Renal cortical epithelial cell (primary cell): ENCODE data around the gene INPP5J. TPM values are rescaled to one million over a fixed set of nuclear protein-coding genes. Genes with fewer than 3 reads are reported as not detected.
"Not testable (repeated sequence)": the region's sequence is repeated elsewhere in the genome, so short reads cannot be mapped to it uniquely, and the experiment has no call there.

Experiments used
- DNase-seq: peaks from one replicate; pipeline ENCODE4 v3.0.0-alpha.2; 2011; ENCODE audit warnings: low read depth
- total RNA-seq: library from RNA; depleted of rRNA; stranded (reverse); fragments of >200 nt; gene quantifications from 2 replicates; pipeline ENCODE4 v1.2.3, GENCODE V29; 2014

Gene INPP5J
- total RNA-seq, 1 donor from 2014 or later = 4.0 TPM

GRCh38 chr22:31150615-31151014 lies 27.8 kb downstream of the INPP5J start:
- no peak for DNase-seq

GRCh38 chr22:31151872-31152271 lies 29.1 kb downstream of the INPP5J start:
- DNase-seq = no peak

GRCh38 chr22:31153357-31153756 lies 30.6 kb downstream of the INPP5J start:
- DNase-seq = no peak

GRCh38 chr22:31154975-31155374 lies 32.2 kb downstream of the INPP5J start:
- no peak for DNase-seq

GRCh38 chr22:31155422-31155821 lies 32.7 kb downstream of the INPP5J start:
- DNase-seq = no peak

- DNase-seq = no peak
These were observed 37.7 kb downstream of the INPP5J start for GRCh38 chr22:31160328-31160978.

GRCh38 chr22:31161386-31161785 lies 38.6 kb downstream of the INPP5J start:
- no peak for DNase-seq

- DNase-seq = peak; percentile 47
These were observed 39.4 kb downstream of the INPP5J start for GRCh38 chr22:31162015-31162765.

- no peak for DNase-seq
These were observed 48.2 kb downstream of the INPP5J start for GRCh38 chr22:31170971-31171370.

- DNase-seq = not testable (repeated sequence)
These were observed 49.0 kb downstream of the INPP5J start for GRCh38 chr22:31171734-31172133.

GRCh38 chr22:31173386-31174145 lies 50.8 kb downstream of the INPP5J start:
- DNase-seq = peak; percentile 95

- no peak for DNase-seq
These were observed 54.2 kb downstream of the INPP5J start for GRCh38 chr22:31176923-31177322.

GRCh38 chr22:31177420-31178162 lies 54.8 kb downstream of the INPP5J start:
- peak; percentile 93 for DNase-seq

- no peak for DNase-seq
These were observed 56.1 kb downstream of the INPP5J start for GRCh38 chr22:31178859-31179258.

- peak; percentile 81 for DNase-seq
These were observed 56.6 kb downstream of the INPP5J start for GRCh38 chr22:31179345-31179744.

GRCh38 chr22:31184015-31184414 lies 61.2 kb downstream of the INPP5J start:
- DNase-seq = no peak

Other genes with a start within 250 kb of the INPP5J start
- 9.0 and 48.7 TPM in 2 replicates for gene MORC2, start 154.2 kb upstream of the INPP5J start, total RNA-seq
- gene TUG1, start 153.7 kb upstream of the INPP5J start, total RNA-seq = 30.0 and 90.7 TPM in 2 replicates
- gene SMTN, start 41.6 kb upstream of the INPP5J start, total RNA-seq = 136 and 162 TPM in 2 replicates
- 57.9 and 131 TPM in 2 replicates for gene SELENOM, start 15.4 kb upstream of the INPP5J start, total RNA-seq
- not detected in 2 replicates for gene PLA2G3, start 17.5 kb downstream of the INPP5J start, total RNA-seq
- 45.0 and 50.9 TPM in 2 replicates for gene RNF185, start 37.2 kb downstream of the INPP5J start, total RNA-seq
- gene LIMK2, start 89.3 kb downstream of the INPP5J start, total RNA-seq = 54.5 and 106 TPM in 2 replicates
- 28.5 and 30.9 TPM in 2 replicates for gene PIK3IP1, start 169.5 kb downstream of the INPP5J start, total RNA-seq
- 17.7 and 19.2 TPM in 2 replicates for gene PATZ1, start 223.4 kb downstream of the INPP5J start, total RNA-seq